Ectodermal cell (in vitro differentiated cells): ENCODE data around the gene SRPRA.
"Not testable (repeated sequence)": the region's sequence is repeated elsewhere in the genome, so short reads cannot be mapped to it uniquely, and the experiment has no call there.

Experiments used
- H3K27ac ChIP-seq: 2 replicates; pipeline ENCODE4 v1.7.0; 2013; ENCODE audit warnings: mild to moderate bottlenecking, low read depth, low read length; ENCODE audit not compliant: insufficient read depth, poor library complexity, severe bottlenecking
- H3K27me3 ChIP-seq: 2 replicates; pipeline ENCODE4 v1.7.0; 2013; ENCODE audit warnings: mild to moderate bottlenecking, low read length; ENCODE audit not compliant: insufficient read depth, control insufficient read depth, poor library complexity, severe bottlenecking
- H3K36me3 ChIP-seq: one replicate; pipeline ENCODE4 v1.7.0; 2013; ENCODE audit warnings: low read length; ENCODE audit not compliant: control insufficient read depth, insufficient read depth
- H3K4me1 ChIP-seq: one replicate; pipeline ENCODE4 v1.7.0; 2013; ENCODE audit warnings: low read length; ENCODE audit not compliant: control insufficient read depth, insufficient read depth
- H3K4me3 ChIP-seq: 2 replicates; pipeline ENCODE4 v1.7.0; 2013; ENCODE audit warnings: low read depth, low read length, control low read depth; ENCODE audit not compliant: insufficient read depth
- H3K9me3 ChIP-seq: 2 replicates; pipeline ENCODE4 v1.7.0; 2013; ENCODE audit warnings: mild to moderate bottlenecking, low read length, moderate library complexity; ENCODE audit not compliant: control insufficient read depth
- WGBS, 2 experiments: methylation state at CpG; one replicate each; pipeline ENCODE4 v1.1.7; 2013; ENCODE audit warnings: missing lambda C conversion rate in 2 of 2; 5-methylcytosine and 5-hydroxymethylcytosine counted together

Gene SRPRA

GRCh38 chr11:126267650-126268049, 1.0 kb downstream of the SRPRA start:
- Histone ChIP-seq H3K4me1 (peaks cover 11% of the 10 kb centered on the region), H3K4me3 (peak overlapping the region; percentile 99), H3K36me3 (peaks cover 44% of the 10 kb centered on the region), H3K27ac (peak overlapping the region; percentile 83), H3K9me3 (no peaks in the 10 kb centered on the region), H3K27me3 (no peaks in the 10 kb centered on the region)
- WGBS, 2 experiments: 89 to 90% methylated on average over 6 of the region's 6 CpGs

- Histone ChIP-seq H3K27me3 (no peaks in the 10 kb centered on the region), H3K4me3 (no peak overlapping the region), H3K4me1 (peaks cover 11% of the 10 kb centered on the region), H3K9me3 (no peaks in the 10 kb centered on the region), H3K36me3 (peaks cover 52% of the 10 kb centered on the region), H3K27ac (no peak overlapping the region)
- 94 to 95% methylated on average over 8 of the region's 8 CpGs for WGBS, 2 experiments
These were observed 2.9 kb downstream of the SRPRA start for GRCh38 chr11:126265811-126266210.

GRCh38 chr11:126263489-126263888, 5.2 kb downstream of the SRPRA start:
- H3K27ac ChIP-seq: no peak overlapping the region
- WGBS, 2 experiments: 96% methylated on average over 6 of the region's 6 CpGs
- H3K4me1 ChIP-seq: peaks cover 7% of the 10 kb centered on the region
- H3K9me3 ChIP-seq: no peaks in the 10 kb centered on the region
- no peaks in the 10 kb centered on the region for H3K27me3 ChIP-seq
- H3K36me3 ChIP-seq: peaks cover 52% of the 10 kb centered on the region
- no peak overlapping the region for H3K4me3 ChIP-seq

GRCh38 chr11:126262216-126262615, 6.5 kb downstream of the SRPRA start:
- peaks cover 50% of the 10 kb centered on the region for H3K36me3 ChIP-seq
- H3K27ac ChIP-seq: no peak overlapping the region
- H3K4me3 ChIP-seq: no peak overlapping the region
- no peaks in the 10 kb centered on the region for H3K27me3 ChIP-seq
- peaks cover under 1% of the 10 kb centered on the region for H3K4me1 ChIP-seq
- no peaks in the 10 kb centered on the region for H3K9me3 ChIP-seq
- WGBS, 2 experiments: 97 to 98% methylated on average over 6 of the region's 6 CpGs

- H3K9me3 ChIP-seq: no peaks in the 10 kb centered on the region
- no peaks in the 10 kb centered on the region for H3K27me3 ChIP-seq
- no peaks in the 10 kb centered on the region for H3K4me1 ChIP-seq
- peaks cover 7% of the 10 kb centered on the region for H3K36me3 ChIP-seq
- no peak overlapping the region for H3K27ac ChIP-seq
- 98 to 100% methylated on average over 1 of the region's 2 CpGs for WGBS, 2 experiments
- H3K4me3 ChIP-seq: no peak overlapping the region
These were observed 10.9 kb downstream of the SRPRA start for GRCh38 chr11:126257764-126258163.

GRCh38 chr11:126257144-126257543, 11.6 kb downstream of the SRPRA start:
- H3K27ac ChIP-seq: no peak overlapping the region
- WGBS, 2 experiments: 96 to 100% methylated on average over 2 of the region's 2 CpGs
- H3K4me3 ChIP-seq: no peak overlapping the region
- H3K36me3 ChIP-seq: peaks cover 3% of the 10 kb centered on the region
- H3K9me3 ChIP-seq: no peaks in the 10 kb centered on the region
- H3K27me3 ChIP-seq: no peaks in the 10 kb centered on the region
- no peaks in the 10 kb centered on the region for H3K4me1 ChIP-seq

- H3K27ac ChIP-seq: no peak overlapping the region
- 97 to 98% methylated on average over 3 to 4 of the region's 4 CpGs for WGBS, 2 experiments
- no peak overlapping the region for H3K4me3 ChIP-seq
- H3K36me3 ChIP-seq: peaks cover 1% of the 10 kb centered on the region
- H3K27me3 ChIP-seq: no peaks in the 10 kb centered on the region
- no peaks in the 10 kb centered on the region for H3K4me1 ChIP-seq
- H3K9me3 ChIP-seq: no peaks in the 10 kb centered on the region
These were observed 12.5 kb downstream of the SRPRA start for GRCh38 chr11:126256216-126256615.

- not testable (repeated sequence) for H3K27ac ChIP-seq
These were observed 13.2 kb downstream of the SRPRA start for GRCh38 chr11:126255507-126255906.

GRCh38 chr11:126254819-126255218, 13.9 kb downstream of the SRPRA start:
- Histone ChIP-seq H3K4me1 (no peaks in the 10 kb centered on the region), H3K27me3 (no peaks in the 10 kb centered on the region), H3K4me3 (no peak overlapping the region), H3K9me3 (no peaks in the 10 kb centered on the region), H3K36me3 (peaks cover 2% of the 10 kb centered on the region), H3K27ac (no peak overlapping the region)
- 94 to 95% methylated on average over 1 of the region's 1 CpG for WGBS, 2 experiments

More at GRCh38 chr11:126255507-126255906, 13.2 kb downstream of the SRPRA start:
- WGBS, 2 experiments: 95 to 96% methylated on average over 5 of the region's 5 CpGs
- H3K36me3 ChIP-seq, H3K27me3 ChIP-seq, H3K4me1 ChIP-seq, H3K4me3 ChIP-seq, H3K9me3 ChIP-seq: not testable (repeated sequence)

- no peak overlapping the region for H3K27ac ChIP-seq
- WGBS, 2 experiments: 88% methylated on average over 4 of the region's 4 CpGs
- H3K27me3 ChIP-seq: no peaks in the 10 kb centered on the region
- no peaks in the 10 kb centered on the region for H3K4me1 ChIP-seq
- H3K4me3 ChIP-seq: no peak overlapping the region
- peaks cover 2% of the 10 kb centered on the region for H3K36me3 ChIP-seq
- no peaks in the 10 kb centered on the region for H3K9me3 ChIP-seq
These were observed 15.4 kb downstream of the SRPRA start for GRCh38 chr11:126253265-126253664.

- no peaks in the 10 kb centered on the region for H3K27me3 ChIP-seq
- no peak overlapping the region for H3K27ac ChIP-seq
- WGBS, 2 experiments: 83 to 95% methylated on average over 2 of the region's 2 CpGs
- H3K9me3 ChIP-seq: no peaks in the 10 kb centered on the region
- H3K4me3 ChIP-seq: no peak overlapping the region
- peaks cover 18% of the 10 kb centered on the region for H3K36me3 ChIP-seq
- no peaks in the 10 kb centered on the region for H3K4me1 ChIP-seq
These were observed 22.1 kb downstream of the SRPRA start for GRCh38 chr11:126246636-126247035.
